AML-193 (cell line): ENCODE measurements around the gene PLEKHG4B.
"Not testable (repeated sequence)": the region's sequence is repeated elsewhere in the genome, so short reads cannot be mapped to it uniquely, and the experiment has no call there.

Source experiments
- DNase-seq, 2 experiments: peaks; one replicate each; lab custom pipeline; 2025; lab: John Stamatoyannopoulos, UW

PLEKHG4B gene

DNA sequence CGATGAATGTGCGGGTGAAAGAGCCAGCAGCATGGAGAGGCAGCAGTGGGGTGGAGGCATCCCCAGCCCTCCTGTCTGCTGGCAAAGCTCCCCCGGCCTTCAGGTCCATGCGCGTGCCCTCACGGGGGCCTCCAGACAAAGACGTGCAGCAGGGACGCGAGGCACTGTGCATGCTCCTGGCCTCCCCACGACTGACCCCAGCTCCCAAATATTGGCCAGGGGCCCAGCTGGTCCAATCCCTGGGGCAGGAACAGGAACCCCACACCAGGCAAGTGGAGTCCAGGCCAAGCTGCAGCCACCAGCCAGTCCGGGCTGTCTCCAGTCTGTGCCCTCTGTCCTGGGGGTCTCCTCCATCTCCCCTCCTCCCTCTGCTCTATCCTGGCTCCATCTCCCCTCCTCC is 65.8 kb downstream of the PLEKHG4B start:
- no peak for DNase-seq

DNA sequence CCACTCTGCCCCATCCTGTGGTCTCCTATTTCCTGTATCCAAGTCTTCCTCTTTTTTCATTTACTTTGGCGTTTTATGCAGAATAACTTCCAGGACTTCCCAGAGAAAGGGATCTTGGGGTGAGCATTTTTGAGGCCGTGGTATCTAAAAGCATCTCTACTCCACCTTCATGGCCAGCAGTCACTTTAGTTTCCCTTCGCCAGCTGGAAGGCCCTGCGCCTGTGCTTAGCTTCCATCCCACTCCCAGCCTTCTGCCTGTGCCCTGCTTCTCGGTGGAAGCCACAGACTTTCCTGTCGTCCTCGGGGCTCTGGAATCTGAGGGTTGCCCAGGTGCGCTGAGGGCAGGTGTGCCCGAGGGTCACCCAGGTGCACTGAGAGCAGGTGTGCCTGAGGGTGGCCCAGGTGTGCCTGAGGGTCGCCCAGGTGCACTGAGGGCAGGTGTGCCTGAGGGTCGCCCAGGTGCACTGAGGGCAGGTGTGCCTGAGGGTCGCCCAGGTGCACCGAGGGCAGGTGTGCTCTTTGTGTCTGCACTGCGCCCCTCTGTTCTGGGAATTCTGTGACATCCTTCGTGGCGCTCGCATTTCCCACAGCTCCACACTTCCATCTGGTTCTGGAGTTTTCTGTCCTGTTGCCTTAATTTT is 67.0 kb downstream of the PLEKHG4B start:
- DNase-seq, result no peak

DNA sequence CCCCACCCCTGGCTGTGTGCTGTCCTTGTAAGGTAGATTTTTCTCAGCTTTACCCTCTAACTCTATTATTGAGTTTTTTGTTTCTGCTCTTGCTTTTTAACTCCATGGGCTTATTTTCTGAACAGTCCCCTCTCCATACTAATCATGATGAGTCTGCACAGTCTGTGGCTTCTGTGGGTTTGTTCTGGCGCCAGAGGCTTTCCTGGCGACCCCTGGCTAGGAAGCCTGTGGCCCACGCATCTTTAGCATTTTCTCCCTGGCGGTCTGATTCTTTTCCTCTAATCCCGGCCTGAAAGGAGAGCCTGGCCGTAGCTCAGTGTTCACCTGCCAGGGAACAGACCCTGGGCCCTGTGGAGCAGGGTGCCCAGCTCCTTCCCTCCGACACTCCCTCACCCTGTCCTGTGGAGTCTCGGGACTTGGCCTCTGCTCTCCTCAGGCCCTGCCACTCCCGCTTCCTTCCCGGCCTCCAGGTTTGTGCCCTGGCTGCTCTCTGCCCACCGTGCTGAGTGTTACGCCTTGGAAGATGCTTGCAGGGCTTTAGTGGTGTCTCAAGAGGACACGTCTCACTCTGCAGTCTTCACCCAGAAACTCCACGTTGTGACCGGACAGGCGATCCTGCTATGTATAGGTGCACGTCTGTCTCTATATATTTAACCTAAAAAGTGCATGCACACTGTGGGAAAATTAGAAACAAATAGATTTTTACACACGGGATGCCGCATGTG is 67.6 kb downstream of the PLEKHG4B start:
- no peak for DNase-seq

DNA sequence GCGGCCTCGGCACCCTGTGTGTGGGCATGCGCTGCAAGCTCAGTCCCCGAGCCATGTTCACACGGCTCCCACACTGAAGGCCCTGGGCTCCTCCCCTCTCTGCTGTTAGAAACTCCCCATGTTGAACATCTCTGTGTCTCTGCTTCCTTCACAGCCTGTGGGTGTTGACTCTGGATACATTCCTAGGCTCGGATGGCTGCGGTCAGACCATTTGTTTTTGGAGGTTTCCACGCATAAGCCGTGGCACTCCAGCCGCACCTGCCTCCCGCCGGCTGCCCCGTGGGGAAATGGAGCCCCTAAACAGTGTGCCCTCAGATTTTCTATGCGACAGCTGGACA is 68.2 kb downstream of the PLEKHG4B start:
- DNase-seq, result no peak

DNA sequence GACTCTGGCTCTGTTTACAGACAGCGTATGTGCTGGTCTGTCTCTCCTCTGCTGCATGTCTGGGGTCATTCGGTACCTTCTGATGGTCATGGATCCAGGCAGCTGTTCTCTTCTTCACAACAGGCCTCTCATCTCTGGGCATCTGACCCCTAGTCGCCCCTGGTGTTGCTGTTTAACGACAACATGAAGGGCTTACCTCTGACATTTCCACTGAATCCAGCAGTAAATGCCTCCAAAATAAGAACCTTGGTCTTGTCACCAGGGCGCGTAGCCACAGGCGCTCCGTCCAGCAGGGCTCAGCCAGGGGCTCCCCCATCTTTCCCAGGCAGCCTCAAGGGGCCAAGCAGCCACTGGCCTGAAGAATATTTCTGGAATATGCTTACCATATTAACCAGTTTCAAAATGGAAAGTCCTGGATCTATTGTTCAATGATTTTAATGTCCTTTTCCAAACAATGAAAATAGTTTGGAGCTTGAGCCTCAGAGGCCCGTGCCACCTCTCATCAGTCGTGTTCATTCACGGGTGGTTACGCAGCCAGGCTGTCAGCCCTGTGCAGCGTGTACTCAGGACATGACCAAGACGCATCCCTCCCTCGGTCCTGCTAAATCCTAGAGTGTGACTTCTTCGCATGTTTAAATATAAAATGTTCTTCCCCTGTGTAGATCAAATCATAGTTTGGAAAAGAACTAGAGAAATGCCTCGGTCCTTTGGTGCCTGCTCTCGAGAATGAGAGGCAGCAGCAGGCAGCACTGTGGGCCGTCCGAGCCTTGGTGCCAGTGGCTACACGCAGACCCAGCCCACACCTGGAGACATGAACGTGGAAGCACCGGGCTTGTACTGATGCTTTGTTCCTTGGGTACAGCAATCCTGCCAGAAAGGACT is 69.2 kb downstream of the PLEKHG4B start:
- no peak for DNase-seq

DNA sequence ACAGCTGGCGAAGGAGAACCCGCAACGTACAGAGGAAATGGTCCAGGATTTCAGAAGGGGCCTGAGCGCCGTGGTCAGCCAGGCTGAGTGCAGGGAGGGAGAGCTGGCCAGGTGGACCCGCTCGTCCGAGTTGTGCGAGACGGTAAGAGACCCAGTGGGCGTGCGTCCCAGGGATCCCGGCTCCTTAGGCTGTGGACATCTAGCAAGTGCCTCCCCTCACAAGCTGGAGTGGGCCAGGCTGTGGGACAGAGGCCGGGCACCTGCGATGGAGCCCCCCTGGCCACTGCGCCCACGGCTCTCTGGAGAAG is 69.8 kb downstream of the PLEKHG4B start:
- DNase-seq, result no peak

DNA sequence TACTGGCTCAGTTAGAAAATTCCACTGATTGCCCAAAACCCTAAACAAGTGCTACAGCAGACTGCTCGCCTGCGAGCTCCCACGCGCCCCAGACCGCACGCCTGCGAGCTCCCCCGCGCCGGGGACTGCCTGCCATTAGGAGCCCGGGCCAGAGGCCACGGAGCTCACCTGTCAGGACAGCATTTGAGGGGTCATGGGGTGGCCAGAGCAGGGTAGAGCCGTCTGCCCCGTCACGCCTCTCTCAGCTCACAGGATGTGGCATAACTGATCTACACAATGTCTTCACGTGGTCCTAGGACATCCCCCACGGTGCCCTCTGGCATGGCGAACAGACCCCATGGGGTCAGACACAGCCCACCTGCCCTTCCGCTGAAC is 70.2 kb downstream of the PLEKHG4B start:
- no peak for DNase-seq

DNA sequence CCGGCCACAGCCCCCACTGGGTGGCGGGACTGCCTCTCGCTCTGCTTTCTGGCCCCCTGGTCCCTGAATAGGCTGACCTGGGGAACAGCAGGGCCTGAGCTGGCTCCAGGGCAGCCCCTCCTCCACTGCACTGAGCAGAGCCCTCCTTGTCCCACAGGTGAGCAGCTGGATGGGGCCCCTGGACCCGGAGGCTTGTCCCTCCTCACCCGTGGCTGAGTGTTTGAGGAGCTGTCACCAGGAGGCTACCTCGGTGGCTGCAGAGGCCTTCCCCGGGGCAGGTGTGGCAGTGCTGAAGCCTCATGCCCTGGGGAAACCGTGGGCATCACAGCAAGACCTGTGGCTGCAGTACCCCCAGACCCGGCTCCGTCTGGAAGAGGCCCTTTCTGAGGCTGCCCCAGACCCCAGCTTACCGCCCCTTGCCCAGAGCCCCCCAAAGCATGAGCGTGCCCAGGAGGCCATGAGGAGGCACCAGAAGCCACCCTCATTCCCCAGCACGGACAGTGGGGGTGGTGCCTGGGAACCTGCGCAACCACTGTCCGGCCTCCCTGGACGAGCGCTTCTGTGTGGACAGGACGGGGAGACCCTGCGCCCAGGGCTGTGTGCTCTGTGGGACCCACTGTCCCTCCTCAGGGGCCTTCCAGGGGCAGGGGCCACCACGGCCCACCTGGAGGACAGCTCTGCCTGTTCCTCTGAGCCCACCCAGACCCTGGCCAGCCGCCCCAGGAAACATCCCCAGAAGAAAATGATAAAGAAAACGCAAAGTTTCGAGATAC is 70.8 kb downstream of the PLEKHG4B start:
- DNase-seq, result no peak

DNA sequence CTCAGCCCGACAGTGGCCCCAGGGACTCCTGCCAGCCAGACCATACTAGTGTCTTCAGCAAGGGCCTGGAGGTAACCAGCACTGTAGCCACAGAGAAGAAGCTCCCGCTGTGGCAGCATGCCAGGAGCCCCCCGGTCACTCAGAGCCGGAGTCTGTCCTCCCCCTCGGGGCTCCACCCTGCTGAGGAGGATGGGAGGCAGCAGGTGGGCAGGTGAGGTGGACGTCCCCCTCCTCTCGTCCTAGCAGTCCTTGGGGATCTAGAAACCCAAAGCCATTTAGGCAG is 71.3 kb downstream of the PLEKHG4B start:
- DNase-seq, result no peak

DNA sequence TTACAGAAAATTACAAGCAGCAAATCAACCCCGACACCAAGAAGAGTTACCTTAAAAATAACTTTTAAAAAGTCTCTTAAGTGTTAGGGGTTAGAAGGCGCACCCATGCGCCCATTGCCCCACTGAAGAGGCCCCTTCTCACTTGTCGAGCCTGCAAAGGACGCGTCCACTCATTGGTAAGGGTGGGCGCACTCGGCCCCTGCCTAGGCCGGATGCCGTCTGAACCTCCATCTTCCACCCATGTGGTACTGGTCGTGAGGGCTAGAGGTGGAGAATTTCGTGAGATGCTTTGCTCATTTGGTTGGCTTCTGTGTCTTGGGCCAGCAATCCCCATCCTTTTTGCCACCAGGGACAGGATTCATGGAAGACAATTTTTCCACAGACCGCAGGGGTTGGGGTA is 71.9 kb downstream of the PLEKHG4B start:
- no peak for DNase-seq

DNA sequence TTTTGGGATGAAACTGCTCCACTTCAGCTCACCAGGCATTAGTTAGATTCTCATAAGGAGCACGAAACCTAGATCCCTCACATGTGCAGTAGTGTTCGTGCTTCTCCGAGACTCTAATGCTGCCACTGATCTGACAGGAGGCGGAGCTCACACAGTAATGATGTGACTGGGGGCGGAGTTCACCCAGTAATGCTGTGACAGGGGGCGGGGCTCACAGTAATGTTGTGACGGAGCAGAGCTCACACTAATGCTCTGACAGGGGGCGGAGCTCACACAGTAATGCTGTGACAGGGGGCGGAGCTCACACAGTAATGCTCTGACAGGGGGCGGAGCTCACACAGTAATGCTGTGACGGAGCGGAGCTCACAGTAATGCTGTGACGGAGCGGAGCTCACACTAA is 72.3 kb downstream of the PLEKHG4B start:
- no peak for DNase-seq

DNA sequence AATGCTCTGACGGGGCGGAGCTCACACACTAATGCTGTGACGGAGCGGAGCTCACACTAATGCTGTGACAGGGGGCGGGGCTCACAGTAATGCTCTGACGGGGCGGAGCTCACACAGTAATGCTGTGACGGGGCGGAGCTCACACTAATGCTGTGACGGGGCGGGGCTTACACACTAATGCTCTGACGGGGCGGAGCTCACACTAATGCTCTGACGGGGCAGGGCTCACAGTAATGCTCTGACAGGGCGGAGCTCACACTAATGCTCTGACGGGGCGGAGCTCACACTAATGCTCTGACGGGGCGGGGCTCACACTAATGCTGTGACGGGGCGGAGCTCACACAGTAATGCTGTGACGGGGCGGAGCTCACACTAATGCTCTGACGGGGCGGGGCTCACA is 72.8 kb downstream of the PLEKHG4B start:
- not testable (repeated sequence) for DNase-seq

DNA sequence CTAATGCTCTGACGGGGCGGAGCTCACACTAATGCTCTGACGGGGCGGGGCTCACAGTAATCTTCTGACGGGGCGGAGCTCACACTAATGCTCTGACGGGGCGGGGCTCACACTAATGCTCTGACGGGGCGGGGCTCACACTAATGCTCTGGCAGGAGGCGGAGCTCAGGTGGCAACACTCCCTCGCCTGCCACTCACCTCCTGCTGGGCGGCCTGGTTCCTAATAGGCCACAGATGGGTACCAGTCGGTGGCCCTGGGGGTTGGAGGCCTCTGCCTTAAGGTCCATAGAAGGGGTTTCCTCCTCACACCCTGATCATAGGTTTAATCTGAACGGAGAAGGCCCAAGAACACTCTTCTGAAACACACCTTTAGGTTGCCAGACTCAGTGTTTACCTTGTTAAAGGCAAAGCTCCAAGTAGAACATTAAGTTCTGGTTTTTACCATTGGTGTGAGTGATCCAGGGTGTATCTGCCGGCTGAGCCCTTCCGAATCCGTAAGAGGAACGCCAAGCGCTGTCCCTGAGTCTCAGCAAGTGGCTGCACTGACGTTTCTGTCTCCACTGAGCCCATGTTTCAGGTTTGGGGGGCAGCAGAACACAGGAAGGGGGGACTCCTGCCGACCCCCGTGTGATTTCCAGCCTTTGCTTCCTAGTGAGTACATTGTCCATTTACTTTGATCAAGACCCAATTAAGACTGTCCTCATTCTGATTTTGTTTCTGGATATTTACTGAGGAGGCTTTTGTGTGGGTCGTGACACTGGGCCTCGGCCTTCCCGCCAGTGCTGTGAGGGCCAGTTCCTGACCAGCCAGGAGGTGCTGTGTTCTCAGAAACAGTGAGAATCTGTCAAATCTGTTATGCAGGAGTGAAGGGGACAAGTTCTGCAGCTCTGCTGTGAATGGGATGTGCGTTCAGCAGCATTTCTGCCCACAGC is 74.7 kb downstream of the PLEKHG4B start:
- DNase-seq, result no peak

DNA sequence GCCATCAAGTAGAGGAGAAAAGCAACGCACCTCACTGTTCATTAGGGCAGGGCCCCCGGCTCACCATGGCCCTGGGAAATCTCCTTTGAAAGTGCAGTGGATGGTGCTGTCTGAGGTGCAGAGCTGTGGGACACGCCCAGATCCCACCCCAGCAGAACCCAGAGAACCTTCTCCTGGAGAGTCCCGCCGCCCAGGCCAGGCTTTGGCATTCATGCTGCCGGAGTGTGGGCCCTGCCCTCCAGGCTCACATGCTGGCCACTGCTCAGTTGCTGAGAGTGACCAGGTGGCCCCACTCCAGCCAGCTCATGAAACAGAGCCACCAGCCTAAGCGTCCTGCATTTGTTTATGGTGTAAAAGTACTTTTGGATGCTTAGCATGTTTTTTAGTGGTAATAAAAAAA is 75.5 kb downstream of the PLEKHG4B start:
- DNase-seq, result no peak

DNA sequence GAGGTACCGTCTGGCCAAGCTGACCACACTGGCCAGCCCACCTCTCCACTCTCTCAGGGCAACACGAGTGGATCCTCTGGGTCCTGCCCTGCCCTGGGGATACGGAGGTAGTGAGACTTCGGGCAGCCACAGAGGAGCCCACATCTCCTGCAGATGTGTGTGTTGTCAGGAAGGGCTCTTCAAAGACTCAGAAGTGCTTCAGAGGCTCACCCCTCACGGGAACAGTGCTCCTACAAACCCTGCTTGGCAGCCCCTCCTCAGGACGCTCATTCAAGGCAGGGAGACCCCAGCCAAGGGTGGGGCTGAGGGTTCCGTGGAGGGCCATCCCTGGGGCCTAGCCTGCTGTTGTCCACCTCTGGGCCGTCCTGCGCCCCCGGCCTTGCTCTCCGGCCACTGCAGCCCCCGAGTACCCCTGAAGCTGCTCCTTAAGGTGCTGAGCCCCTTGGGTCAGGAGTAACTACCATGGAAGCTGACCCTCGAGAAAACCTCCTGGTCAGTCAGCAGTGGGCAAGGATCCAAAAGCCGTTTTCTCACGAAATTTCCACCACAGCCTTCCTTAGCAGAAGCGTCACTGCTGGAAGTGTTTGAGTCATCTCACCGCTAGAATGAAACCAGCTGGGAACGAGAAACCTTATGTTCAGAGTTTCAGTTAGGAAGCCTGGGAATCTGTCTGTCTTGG is 76.2 kb downstream of the PLEKHG4B start:
- DNase-seq, result no peak

DNA sequence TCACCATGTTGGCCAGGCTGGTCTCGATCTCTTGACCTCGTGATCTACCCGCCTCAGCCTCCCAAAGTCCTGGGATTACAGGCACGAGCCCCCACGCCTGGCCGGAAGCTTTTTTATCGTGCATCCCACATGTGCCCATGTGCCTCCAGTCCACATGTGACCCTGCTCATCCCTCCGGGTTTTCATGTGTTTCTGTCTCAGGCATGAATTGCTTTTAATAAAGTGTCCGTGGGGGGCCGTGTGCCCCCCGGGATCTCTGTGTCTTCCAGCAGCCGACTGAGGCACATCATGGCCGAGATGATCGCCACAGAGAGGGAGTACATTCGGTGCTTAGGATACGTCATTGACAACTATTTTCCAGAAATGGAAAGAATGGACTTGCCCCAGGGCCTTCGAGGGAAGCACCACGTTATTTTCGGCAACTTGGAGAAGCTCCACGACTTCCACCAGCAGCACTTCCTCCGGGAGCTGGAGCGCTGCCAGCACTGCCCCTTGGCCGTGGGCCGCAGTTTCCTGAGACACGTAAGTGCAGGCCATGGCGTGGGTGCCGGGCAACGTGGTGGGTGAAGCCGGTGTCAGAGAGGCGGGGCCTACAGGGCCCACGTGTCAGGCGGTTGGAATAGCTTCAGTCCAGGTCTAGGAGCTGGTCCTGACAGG is 77.2 kb downstream of the PLEKHG4B start:
- no peak for DNase-seq

DNA sequence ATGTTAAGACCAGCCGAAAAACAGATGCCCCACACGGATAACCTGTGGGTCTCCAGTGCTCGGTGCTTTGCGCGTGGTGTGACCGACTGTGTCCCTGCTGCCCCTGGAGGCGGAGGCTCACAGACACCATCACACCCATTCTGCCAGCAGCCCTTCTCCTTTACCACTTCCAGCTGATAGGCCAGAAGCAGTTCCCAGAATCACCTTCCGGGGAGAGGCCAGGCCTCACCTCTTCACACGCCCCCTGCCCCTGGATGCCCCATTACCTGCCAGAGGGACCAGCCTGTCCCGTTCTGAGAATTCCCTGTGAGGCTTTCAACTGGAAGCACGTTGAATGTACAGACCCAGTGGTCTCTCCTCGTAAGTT is 77.7 kb downstream of the PLEKHG4B start:
- DNase-seq, result no peak

DNA sequence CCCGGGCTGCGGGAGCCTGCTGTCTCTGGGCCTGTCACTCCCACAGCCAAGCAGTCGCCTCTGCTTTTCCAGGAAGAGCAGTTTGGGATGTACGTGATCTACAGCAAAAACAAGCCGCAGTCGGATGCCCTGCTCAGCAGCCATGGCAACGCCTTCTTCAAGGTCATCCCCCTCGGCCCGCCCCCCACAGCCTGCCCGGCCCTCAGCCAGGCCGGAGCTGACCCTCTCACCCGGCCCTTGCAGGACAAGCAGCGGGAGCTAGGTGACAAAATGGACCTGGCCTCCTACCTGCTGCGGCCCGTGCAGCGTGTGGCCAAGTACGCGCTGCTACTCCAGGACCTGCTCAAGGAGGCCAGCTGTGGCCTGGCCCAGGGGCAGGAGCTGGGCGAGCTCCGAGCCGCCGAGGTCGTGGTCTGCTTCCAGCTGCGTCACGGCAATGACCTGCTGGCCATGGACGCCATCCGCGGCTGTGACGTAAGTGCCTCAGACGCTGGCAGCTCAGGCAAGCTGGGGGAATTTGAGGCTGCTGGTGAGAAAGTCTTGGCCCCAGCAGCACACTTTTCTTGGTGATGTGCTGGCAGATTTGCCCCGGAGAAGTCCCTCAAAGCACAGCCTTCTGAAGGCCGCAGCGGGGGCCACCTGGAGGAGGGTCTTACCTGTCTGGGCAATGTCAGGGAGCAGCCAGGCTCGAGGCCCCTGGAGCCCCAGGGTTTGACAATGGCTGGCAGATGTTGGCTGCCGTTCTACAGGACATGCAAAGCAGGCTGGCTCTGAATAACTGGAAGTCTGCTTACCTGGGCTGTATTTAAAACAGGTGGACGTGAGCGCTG is 79.2 kb downstream of the PLEKHG4B start:
- DNase-seq, result no peak

DNA sequence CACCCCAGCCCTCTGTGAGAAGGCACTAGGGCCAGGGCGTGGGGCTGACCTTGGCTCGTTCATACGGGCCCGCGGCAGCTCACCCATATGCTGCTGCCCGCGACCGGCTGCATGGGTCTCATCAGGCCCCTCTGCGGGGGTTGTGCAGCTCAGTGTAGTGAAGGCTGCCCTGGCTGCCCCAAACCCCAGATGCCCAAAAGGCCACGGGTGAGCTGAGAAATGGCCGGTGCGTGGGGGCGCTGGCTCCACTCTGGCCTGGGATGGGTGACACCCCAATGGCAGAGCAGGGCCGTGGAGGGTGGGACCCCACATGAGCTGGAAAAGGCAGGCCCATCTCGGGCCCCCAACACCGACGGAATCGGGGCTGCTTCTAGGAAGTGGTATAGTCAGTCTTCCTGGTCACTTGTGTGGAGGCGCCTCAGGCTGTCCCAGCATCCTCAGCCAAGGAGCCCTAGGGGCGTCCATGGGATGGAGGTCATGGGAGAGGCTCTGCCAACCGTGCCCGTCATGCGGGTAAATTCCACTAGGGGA is 79.9 kb downstream of the PLEKHG4B start:
- DNase-seq, result no peak

DNA sequence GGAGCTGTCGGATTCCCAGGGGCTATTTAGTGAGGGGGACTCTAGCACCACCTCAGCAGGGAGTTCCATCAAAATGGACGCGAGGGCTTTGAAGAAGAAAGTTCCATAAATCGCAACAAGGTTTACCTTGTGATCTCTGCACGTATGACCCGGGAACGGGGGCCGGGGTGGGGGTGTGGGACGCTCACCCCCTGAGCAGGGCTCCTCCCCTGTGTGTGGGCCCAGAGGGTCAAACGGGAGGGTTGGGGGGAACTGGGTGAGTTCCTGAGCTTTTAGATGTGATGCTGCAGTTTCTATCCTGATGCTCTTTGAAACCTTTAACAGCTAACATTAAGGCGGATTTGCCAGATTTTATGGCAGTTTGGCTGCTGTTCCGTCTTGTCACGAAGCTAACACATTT is 80.5 kb downstream of the PLEKHG4B start:
- DNase-seq, result no peak
